NCI-H1694 treated with DMSO at 0.1 percent for 48 hours (cell line): ENCODE data around the gene CANT1.
"Not testable (repeated sequence)": the region's sequence is repeated elsewhere in the genome, so short reads cannot be mapped to it uniquely, and the experiment has no call there.

Experiments
- DNase-seq: peaks from one replicate; lab custom pipeline; 2025; lab: John Stamatoyannopoulos, UW

The CANT1 gene

GRCh38 chr17:79027274-79027924, 17.8 kb upstream of the CANT1 start:
- DNase-seq, result no peak

- no peak for DNase-seq
Measured at GRCh38 chr17:79026376-79027273, 17.1 kb upstream of the CANT1 start.

- DNase-seq, result no peak
Measured at GRCh38 chr17:79024901-79025737, 15.6 kb upstream of the CANT1 start.

GRCh38 chr17:79023886-79024771, 14.6 kb upstream of the CANT1 start, which contains the start of gene C1QTNF1:
TSS of gene C1QTNF1 (plus strand) at chr17:79024169. CDS start at chr17:79043969, 19,800 bp downstream.
- no peak for DNase-seq

- no peak for DNase-seq
Measured at GRCh38 chr17:79023180-79023705, 13.7 kb upstream of the CANT1 start.

- DNase-seq, result no peak
Measured at GRCh38 chr17:79022507-79022991, 13.0 kb upstream of the CANT1 start.

GRCh38 chr17:79021929-79022328, 12.4 kb upstream of the CANT1 start:
- DNase-seq, result not testable (repeated sequence)

GRCh38 chr17:79020631-79021301, 11.2 kb upstream of the CANT1 start:
- no peak for DNase-seq

- DNase-seq, result peak; percentile 74
Measured at GRCh38 chr17:79019632-79020584, 10.3 kb upstream of the CANT1 start.

- DNase-seq, result no peak
Measured at GRCh38 chr17:79019261-79019631, 9.7 kb upstream of the CANT1 start.

GRCh38 chr17:79018370-79018695, 8.8 kb upstream of the CANT1 start:
- DNase-seq, result no peak

- no peak for DNase-seq
Measured at GRCh38 chr17:79017546-79018369, 8.2 kb upstream of the CANT1 start.

- DNase-seq, result no peak
Measured at GRCh38 chr17:79014158-79014758, 4.7 kb upstream of the CANT1 start.

- no peak for DNase-seq
Measured at GRCh38 chr17:79012563-79013134, 3.1 kb upstream of the CANT1 start.

GRCh38 chr17:79011451-79012147, 2.0 kb upstream of the CANT1 start:
- DNase-seq, result no peak

GRCh38 chr17:79010304-79010646, 711 bp upstream of the CANT1 start:
- DNase-seq, result no peak
